ENCODE data around the gene OPCML. TPM values are rescaled to one million over a fixed set of nuclear protein-coding genes. Genes with fewer than 3 reads are reported as not detected.

The OPCML gene
- total RNA-seq, 1 experiment from 2014 or later, result not detected

GRCh38 chr11:133300666-133301065, 231.6 kb downstream of the OPCML start:
- Histone ChIP-seq H3K36me3 (ENCODE audit: control insufficient read depth, insufficient read depth, low read length) (no peaks in the 10 kb centered on the region), H3K4me1 (ENCODE audit: control insufficient read depth, insufficient read depth, low read length) (no peaks in the 10 kb centered on the region), H3K27ac (ENCODE audit: low read length) (no peak overlapping the region), H3K4me3 (ENCODE audit: low read depth in 2 of 2, low read length in 2 of 2) (no peak overlapping the region), H3K9me3 (ENCODE audit: control insufficient read depth, insufficient read depth, low read depth, low read length) (no peaks in the 10 kb centered on the region), H3K27me3 (ENCODE audit: control insufficient read depth, insufficient read depth, low read length) (no peaks in the 10 kb centered on the region)
- TF ChIP-seq CTCF (IDR thresholded peaks at IDR 0.05) (no peak), SIN3A (IDR thresholded peaks at IDR 0.05; ENCODE audit: borderline replicate concordance, insufficient read depth, low read depth, low read length) (no peak), POLR2AphosphoS5 (IDR thresholded peaks at IDR 0.05; ENCODE audit: low read depth, low read length) (no peak), REST (IDR thresholded peaks at IDR 0.05; ENCODE audit: insufficient read depth in 1 of 2, low read depth in 2 of 2, low read length in 1 of 2) (no peak), TCF7L2 (IDR thresholded peaks at IDR 0.05; ENCODE audit: low read depth, low read length) (no peak)
- no peak for DNase-seq (ENCODE audit: low read depth, low spot score)
- ChIA-PET POLR2A (no interaction called here), CTCF (no interaction called here)
- no peak for ATAC-seq
- BruUV-seq (replicated peaks), result no TSS peak
- in situ Hi-C loops (cut with HindIII; ENCODE audit: low pct_unique_long_range_greater_than_20kb, low sequenced_read_pairs) (no loop called here), intact Hi-C loops (cut with micrococcal nuclease; ENCODE audit: unreplicated experiment) (no loop called here)

- intact Hi-C loops (cut with micrococcal nuclease; ENCODE audit: unreplicated experiment), result no loop called here
- POLR2A ChIA-PET, result no interaction called here
- DNase-seq (ENCODE audit: low read depth, low spot score) (no peak), ATAC-seq (no peak)
- Histone ChIP-seq H3K9me3 (ENCODE audit: control insufficient read depth, insufficient read depth, low read depth, low read length) (no peaks in the 10 kb centered on the region), H3K4me3 (ENCODE audit: low read depth in 2 of 2, low read length in 2 of 2) (no peak overlapping the region), H3K4me1 (ENCODE audit: control insufficient read depth, insufficient read depth, low read length) (no peaks in the 10 kb centered on the region), H3K36me3 (ENCODE audit: control insufficient read depth, insufficient read depth, low read length) (no peaks in the 10 kb centered on the region), H3K27ac (ENCODE audit: low read length) (no peak overlapping the region), H3K27me3 (ENCODE audit: control insufficient read depth, insufficient read depth, low read length) (no peaks in the 10 kb centered on the region)
- no peak for TF ChIP-seq POLR2AphosphoS5 (IDR thresholded peaks at IDR 0.05; ENCODE audit: low read depth, low read length)
- no peak for TF ChIP-seq CTCF (IDR thresholded peaks at IDR 0.05)
- TF ChIP-seq TCF7L2 (IDR thresholded peaks at IDR 0.05; ENCODE audit: low read depth, low read length), result no peak
- no peak for TF ChIP-seq SIN3A (IDR thresholded peaks at IDR 0.05; ENCODE audit: borderline replicate concordance, insufficient read depth, low read depth, low read length)
- no peak for TF ChIP-seq REST (IDR thresholded peaks at IDR 0.05; ENCODE audit: insufficient read depth in 1 of 2, low read depth in 2 of 2, low read length in 1 of 2)
- BruUV-seq (replicated peaks), result no TSS peak
- CTCF ChIA-PET, result no interaction called here
- in situ Hi-C loops (cut with HindIII; ENCODE audit: low pct_unique_long_range_greater_than_20kb, low sequenced_read_pairs), result no loop called here
Measured at GRCh38 chr11:133291780-133292179, 240.5 kb downstream of the OPCML start.
